Stomach (tissue), 9 donors: ENCODE data around the gene PPP1R16B. TPM values are rescaled to one million over a fixed set of nuclear protein-coding genes. Genes with fewer than 3 reads are reported as not detected.

Source experiments
- DNase-seq, 2 donors: peaks; one replicate each; pipeline versions ENCODE4 v3.0.0 to v3.0.0-alpha.2; 2013 to 2019
- H3K27ac ChIP-seq, 5 donors: fragments of 200-600 bp in 4 of 5; sonication (generic) in 4 of 5; one replicate each; pipeline ENCODE4 v1.5.1; 2013 to 2019; ENCODE audit warnings: mild to moderate bottlenecking in 1 of 5, moderate library complexity in 1 of 5
- H3K27me3 ChIP-seq, 3 donors: fragments of 200-600 bp; sonication (generic); one replicate each; pipeline ENCODE4 v1.5.1; 2017 to 2019; ENCODE audit warnings: mixed run types in 1 of 3
- H3K36me3 ChIP-seq, 4 donors: fragments of 200-600 bp; sonication (generic); 1 replicate in 3 of 4; 2 replicates in 1 of 4; pipeline ENCODE4 v1.5.1; 2016 to 2019
- H3K4me1 ChIP-seq, 4 donors: fragments of 200-600 bp; sonication (generic); one replicate each; pipeline ENCODE4 v1.5.1; 2016 to 2019
- H3K4me3 ChIP-seq, 4 donors: fragments of 200-600 bp; sonication (generic) in 3 of 4; one replicate each; pipeline ENCODE4 v1.5.1; 2016 to 2019; ENCODE audit warnings: mild to moderate bottlenecking in 1 of 4
- H3K9me3 ChIP-seq, 4 donors: fragments of 200-600 bp; sonication (generic); one replicate each; pipeline ENCODE4 v1.5.1; 2016 to 2019
- CTCF ChIP-seq, 7 experiments: fragments of 450-650 bp in 4 of 7; fragments of 200-600 bp in 3 of 7; sonication (generic) in 3 of 7; IDR thresholded peaks; one replicate each; pipeline ENCODE4 v1.5.1; 2016 to 2019; ENCODE audit warnings: antibody characterized with exemption in 7 of 7, control low read depth in 2 of 7, mild to moderate bottlenecking in 1 of 7
- EP300 ChIP-seq: sonication (generic); formaldehyde crosslinking; IDR thresholded peaks from one replicate; pipeline ENCODE4 v1.6.1; 2017; ENCODE audit warnings: antibody characterized with exemption
- POLR2A ChIP-seq, 4 donors: fragments of 450-650 bp; IDR thresholded peaks; one replicate each; pipeline ENCODE4 v1.6.1; 2016; ENCODE audit warnings: antibody characterized with exemption in 4 of 4, control low read depth in 2 of 4, mild to moderate bottlenecking in 1 of 4, moderate library complexity in 1 of 4
- POLR2AphosphoS5 ChIP-seq, 3 donors: sonication (generic); formaldehyde crosslinking; IDR thresholded peaks; one replicate each; pipeline ENCODE4 v1.6.1; 2016; ENCODE audit warnings: antibody characterized with exemption in 3 of 3
- WGBS, 5 donors: extraction: QIAGEN DNeasy Blood & Tissue Kit in 3 of 5; methylation state at CpG; one replicate each; pipeline versions ENCODE4 v1.1.5 to v1.1.7; 2013 to 2018; 5-methylcytosine and 5-hydroxymethylcytosine counted together
- intact Hi-C: fragments of 100-400 bp; cut with DNase I; formaldehyde crosslinking; loops from one replicate; pipeline ENCODE4 v1.15.1; 2023; ENCODE audit warnings: low total_unique reads
- polyA plus RNA-seq, 3 donors: library from polyadenylated mRNA; stranded (reverse); fragments of 200-250 nt; gene quantifications; one replicate each; pipeline ENCODE4 v1.2.3, GENCODE V29; 2013
- total RNA-seq, 5 donors: library from RNA; depleted of rRNA; stranded (reverse); fragments of >200 nt; gene quantifications; one replicate each; pipeline versions ENCODE4 v1.1.0 to v1.2.3, GENCODE V29; 2014 to 2016
- donor health status: healthy with polysubstance abuse.
- donor health status: Bipolar disorder and iron deficiency.
- donor health status: healthy.

Gene PPP1R16B
- total and polyA plus RNA-seq, 8 donors = 1.2 to 18.7 (median 6.2) TPM

GRCh38 chr20:38842026-38842425 lies 36.5 kb downstream of the PPP1R16B start:
- no peak overlapping the region for H3K4me3 ChIP-seq
- no peak for TF ChIP-seq CTCF (IDR thresholded peaks at IDR 0.05)
- TF ChIP-seq POLR2A (IDR thresholded peaks at IDR 0.05) = no peak
- TF ChIP-seq POLR2AphosphoS5 (IDR thresholded peaks at IDR 0.05) = no peak
- no peak for TF ChIP-seq EP300
- no peaks in the 10 kb centered on the region for H3K36me3 ChIP-seq
- H3K27me3 ChIP-seq = peaks cover 0 to 10% (median 0%) of the 10 kb centered on the region in 3 donors
- intact Hi-C loops = no loop called here
- H3K27ac ChIP-seq = peak overlapping the region in 1 of 5 donors; percentile 56
- WGBS, 5 donors = 57 to 79% (median 68%) methylated on average over 1 of the region's 1 CpG
- H3K9me3 ChIP-seq = no peaks in the 10 kb centered on the region
- no peak for DNase-seq
- no peaks in the 10 kb centered on the region for H3K4me1 ChIP-seq

- intact Hi-C loops = no loop called here
- no peaks in the 10 kb centered on the region for H3K36me3 ChIP-seq
- peaks cover 0 to 10% (median 0%) of the 10 kb centered on the region in 3 donors for H3K27me3 ChIP-seq
- H3K9me3 ChIP-seq = no peaks in the 10 kb centered on the region
- no peak overlapping the region for H3K4me3 ChIP-seq
- H3K4me1 ChIP-seq = no peaks in the 10 kb centered on the region
- 35 to 77% (median 59%) methylated on average over 1 of the region's 1 CpG for WGBS, 5 donors
- no peak for TF ChIP-seq POLR2AphosphoS5 (IDR thresholded peaks at IDR 0.05)
- no peak for TF ChIP-seq POLR2A (IDR thresholded peaks at IDR 0.05)
- no peak for TF ChIP-seq EP300
- TF ChIP-seq CTCF (IDR thresholded peaks at IDR 0.05) = no peak
- H3K27ac ChIP-seq = peak overlapping the region in 2 of 5 donors; percentile 7 to 17
- peak; percentile 35 to 37 for DNase-seq
Measured at GRCh38 chr20:38842558-38842981, 37.1 kb downstream of the PPP1R16B start.

- 54 to 70% (median 57%) methylated on average over 3 of the region's 3 CpGs for WGBS, 5 donors
- intact Hi-C loops = no loop called here
- H3K27me3 ChIP-seq = peaks cover 0 to 10% (median 0%) of the 10 kb centered on the region in 3 donors
- no peaks in the 10 kb centered on the region for H3K4me1 ChIP-seq
- no peaks in the 10 kb centered on the region for H3K36me3 ChIP-seq
- TF ChIP-seq EP300 (no peak), POLR2A (IDR thresholded peaks at IDR 0.05) (no peak), CTCF (IDR thresholded peaks at IDR 0.05) (no peak), POLR2AphosphoS5 (IDR thresholded peaks at IDR 0.05) (no peak)
- H3K27ac ChIP-seq = peak overlapping the region in 1 of 5 donors; percentile 7
- no peak for DNase-seq
- H3K9me3 ChIP-seq = no peaks in the 10 kb centered on the region
- no peak overlapping the region for H3K4me3 ChIP-seq
Measured at GRCh38 chr20:38843346-38843745, 37.8 kb downstream of the PPP1R16B start.

GRCh38 chr20:38844963-38845362 lies 39.5 kb downstream of the PPP1R16B start:
- 60 to 77% (median 68%) methylated on average over 4 of the region's 4 CpGs for WGBS, 5 donors
- intact Hi-C loops = no loop called here
- TF ChIP-seq EP300 (no peak), CTCF (IDR thresholded peaks at IDR 0.05) (no peak)
- Histone ChIP-seq H3K27me3 (peaks cover 0 to 4% (median 0%) of the 10 kb centered on the region in 3 donors), H3K9me3 (no peaks in the 10 kb centered on the region), H3K27ac (no peak overlapping the region), H3K4me1 (no peaks in the 10 kb centered on the region), H3K36me3 (no peaks in the 10 kb centered on the region), H3K4me3 (no peak overlapping the region)
- no peak for DNase-seq
